GM06990 (cell line): Measurements from ENCODE around the gene TEX22.

ENCODE experiments used
- DNase-seq: peaks from one replicate; pipeline ENCODE4 v3.0.0-alpha.2; 2011; ENCODE audit not compliant: insufficient read length; ENCODE audit errors: extremely low read depth
- H3K27me3 ChIP-seq: replicated peaks from 2 replicates; pipeline ENCODE4 v1.6.0; 2011; ENCODE audit warnings: low read length; ENCODE audit not compliant: control insufficient read depth, insufficient read depth
- H3K36me3 ChIP-seq: 2 replicates; pipeline ENCODE4 v1.5.1; 2011; ENCODE audit warnings: low read length; ENCODE audit not compliant: control insufficient read depth, insufficient read depth
- H3K4me3 ChIP-seq: replicated peaks from 2 replicates; pipeline ENCODE4 v1.5.1; 2011; ENCODE audit warnings: low read depth, mild to moderate bottlenecking, control low read depth, low read length
- TF ChIP-seq, protein P1 (sequence below): IDR thresholded peaks from 2 replicates; pipeline ENCODE4 v1.5.1; 2011; ENCODE audit warnings: low read length, control low read depth, mild to moderate bottlenecking, inconsistent platforms; ENCODE audit not compliant: insufficient read depth, poor library complexity, severe bottlenecking

TEX22 gene

DNA sequence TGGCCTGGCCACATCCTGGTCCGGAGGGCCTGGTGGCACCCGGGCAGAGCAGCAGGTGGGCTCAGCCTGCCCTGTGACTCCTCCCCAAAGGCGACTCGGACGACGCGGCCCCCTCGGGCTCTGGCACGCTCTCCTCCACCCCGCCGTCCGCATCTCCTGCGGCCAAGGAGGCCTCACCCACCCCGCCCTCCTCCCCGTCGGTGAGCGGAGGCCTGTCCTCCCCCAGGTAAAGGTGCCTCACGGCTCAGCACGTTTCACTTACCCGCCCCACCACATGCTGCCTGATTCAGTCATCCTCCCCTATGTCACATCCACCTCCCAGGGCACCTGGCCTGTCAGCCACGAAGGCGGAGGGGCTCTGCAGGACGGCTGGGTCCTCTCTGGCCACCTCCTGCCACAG lies 6.8 kb upstream of the TEX22 start:
- H3K36me3 ChIP-seq: no peaks in the 10 kb centered on the region
- TF ChIP-seq, protein P1, sequence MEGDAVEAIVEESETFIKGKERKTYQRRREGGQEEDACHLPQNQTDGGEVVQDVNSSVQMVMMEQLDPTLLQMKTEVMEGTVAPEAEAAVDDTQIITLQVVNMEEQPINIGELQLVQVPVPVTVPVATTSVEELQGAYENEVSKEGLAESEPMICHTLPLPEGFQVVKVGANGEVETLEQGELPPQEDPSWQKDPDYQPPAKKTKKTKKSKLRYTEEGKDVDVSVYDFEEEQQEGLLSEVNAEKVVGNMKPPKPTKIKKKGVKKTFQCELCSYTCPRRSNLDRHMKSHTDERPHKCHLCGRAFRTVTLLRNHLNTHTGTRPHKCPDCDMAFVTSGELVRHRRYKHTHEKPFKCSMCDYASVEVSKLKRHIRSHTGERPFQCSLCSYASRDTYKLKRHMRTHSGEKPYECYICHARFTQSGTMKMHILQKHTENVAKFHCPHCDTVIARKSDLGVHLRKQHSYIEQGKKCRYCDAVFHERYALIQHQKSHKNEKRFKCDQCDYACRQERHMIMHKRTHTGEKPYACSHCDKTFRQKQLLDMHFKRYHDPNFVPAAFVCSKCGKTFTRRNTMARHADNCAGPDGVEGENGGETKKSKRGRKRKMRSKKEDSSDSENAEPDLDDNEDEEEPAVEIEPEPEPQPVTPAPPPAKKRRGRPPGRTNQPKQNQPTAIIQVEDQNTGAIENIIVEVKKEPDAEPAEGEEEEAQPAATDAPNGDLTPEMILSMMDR: no peak
- no peak overlapping the region for H3K4me3 ChIP-seq
- DNase-seq: peak; percentile 13
- no peaks in the 10 kb centered on the region for H3K27me3 ChIP-seq

DNA sequence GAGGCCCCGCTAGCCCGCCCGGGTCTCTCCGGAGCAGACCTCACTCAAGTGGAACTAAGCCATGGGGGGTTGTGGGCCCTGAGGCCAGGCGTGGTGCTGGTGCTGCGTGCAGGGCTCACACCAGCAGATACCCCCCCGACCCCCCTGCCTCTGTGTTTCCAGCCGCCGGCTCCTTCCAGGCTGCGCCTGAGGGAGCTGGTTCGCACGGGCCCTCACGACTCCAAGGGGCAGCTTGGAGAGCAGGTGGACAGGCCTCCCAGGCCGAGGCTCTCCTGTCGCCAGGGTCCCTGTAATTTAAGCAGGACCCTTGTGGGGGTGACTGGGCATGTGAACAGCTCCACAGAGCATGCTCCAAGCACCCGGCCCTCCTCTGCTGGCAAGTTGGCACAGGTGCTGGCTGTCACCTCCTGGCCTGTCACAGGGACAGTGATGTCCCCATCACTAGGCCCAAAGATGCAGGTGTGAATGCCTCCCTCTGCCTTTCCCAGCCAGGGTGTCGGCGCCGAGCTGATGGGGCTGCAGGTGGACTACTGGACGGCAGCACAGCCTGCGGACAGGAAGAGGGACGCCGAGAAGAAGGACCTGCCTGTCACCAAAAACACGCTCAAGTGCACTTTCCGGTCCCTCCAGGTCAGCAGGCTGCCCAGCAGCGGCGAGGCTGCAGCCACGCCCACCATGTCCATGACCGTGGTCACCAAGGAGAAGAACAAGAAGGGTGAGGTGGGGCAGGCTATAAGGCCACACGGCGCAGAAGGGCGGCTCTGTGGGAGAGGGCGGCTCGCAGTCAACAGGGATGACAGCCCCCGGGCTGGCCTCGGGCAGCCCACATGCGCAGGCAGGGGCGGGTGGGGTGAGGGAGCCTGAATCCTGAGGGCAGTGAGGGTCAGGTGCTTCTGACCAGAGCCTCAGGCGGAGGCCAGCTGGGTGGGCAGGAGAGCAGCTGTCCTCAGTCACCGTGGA lies 5.9 kb upstream of the TEX22 start:
- DNase-seq: peak; percentile 3
- TF ChIP-seq, protein P1: no peak
- Histone ChIP-seq H3K36me3 (no peaks in the 10 kb centered on the region), H3K4me3 (no peak overlapping the region), H3K27me3 (no peaks in the 10 kb centered on the region)

- TF ChIP-seq, protein P1: no peak
- H3K4me3 ChIP-seq: no peak overlapping the region
- H3K36me3 ChIP-seq: no peaks in the 10 kb centered on the region
- peak; percentile 3 for DNase-seq
- H3K27me3 ChIP-seq: no peaks in the 10 kb centered on the region
Observed at GRCh38 chr14:105393151-105393550, 5.2 kb upstream of the TEX22 start.

DNA sequence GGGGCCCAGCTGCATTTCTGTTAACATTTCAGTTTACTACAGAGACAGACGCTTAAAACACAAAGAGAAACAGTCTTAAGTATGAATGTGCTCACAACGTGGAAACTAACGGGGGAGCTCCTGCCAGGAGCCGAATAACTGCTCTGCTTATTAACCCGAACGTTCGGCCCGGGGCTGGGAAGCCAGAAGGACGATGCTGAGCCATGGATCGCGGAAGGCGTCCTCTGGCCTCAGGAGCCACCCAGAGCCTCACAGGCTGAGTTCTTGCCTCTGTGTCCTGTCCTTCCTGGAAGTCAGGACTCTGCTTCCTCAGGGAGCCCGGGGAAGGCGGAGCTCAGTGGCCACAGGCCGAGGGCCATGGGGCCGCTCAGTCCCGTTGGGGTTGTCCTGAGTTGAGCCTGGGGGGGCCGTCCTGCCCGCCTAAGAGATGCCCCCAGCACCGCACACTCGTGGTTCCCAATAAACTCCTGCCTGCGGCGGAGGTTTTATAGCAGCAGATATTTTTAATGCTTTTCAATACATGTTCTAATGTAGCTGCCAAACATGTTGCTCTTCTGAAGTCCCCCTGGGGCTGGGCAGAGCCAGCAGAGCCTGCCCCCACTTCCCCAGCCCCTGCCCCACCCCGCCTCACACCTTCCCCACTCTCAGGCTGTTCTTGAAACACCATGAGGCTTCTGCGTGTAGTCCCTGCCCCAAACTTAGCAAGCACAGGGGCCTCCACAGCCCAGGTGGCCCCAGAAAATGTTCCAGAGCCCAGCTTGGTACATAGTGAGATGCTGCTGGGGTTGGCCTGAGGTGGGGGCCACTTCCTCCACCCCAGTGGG lies 3.4 kb upstream of the TEX22 start:
- TF ChIP-seq, protein P1: no peak

DNA sequence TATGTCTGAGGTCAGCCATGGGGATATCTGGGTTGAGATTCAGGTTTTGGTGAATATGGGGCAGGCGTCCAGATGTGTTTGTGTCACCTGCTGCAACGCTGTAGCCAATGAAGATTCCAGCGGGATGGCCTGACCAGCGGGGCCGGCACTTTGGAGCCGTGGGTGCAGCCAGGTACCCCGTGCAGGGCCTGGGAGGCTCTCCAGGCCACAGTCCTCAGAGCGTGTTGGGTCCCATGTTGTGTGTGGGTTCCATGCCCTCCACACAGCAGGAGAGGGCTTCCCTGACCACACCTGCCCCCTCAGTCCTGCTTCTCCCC lies 2.8 kb upstream of the TEX22 start:
- peak; percentile 7 for DNase-seq
- no peaks in the 10 kb centered on the region; the same call in none of the 2 replicates for H3K36me3 ChIP-seq
- TF ChIP-seq, protein P1: no peak
- H3K27me3 ChIP-seq: no peaks in the 10 kb centered on the region
- H3K4me3 ChIP-seq: no peak overlapping the region

More for the DNA sequence above, 3.4 kb upstream of the TEX22 start:
- H3K36me3 ChIP-seq: no peaks in the 10 kb centered on the region; the same call in 1 of the 2 replicates
- H3K4me3 ChIP-seq: no peak overlapping the region
- no peaks in the 10 kb centered on the region for H3K27me3 ChIP-seq
- DNase-seq: peak; percentile 7
